Ishikawa (cell line): Measurements from ENCODE around the gene PRDM11.

ENCODE experiments used
- CEBPB ChIP-seq: IDR thresholded peaks from 2 replicates; pipeline ENCODE4 v1.6.1; 2012
- CREB1 ChIP-seq: IDR thresholded peaks from 2 replicates; pipeline ENCODE4 v1.6.1; 2012; ENCODE audit warnings: low read depth
- EGR1 ChIP-seq: IDR thresholded peaks from 2 replicates; pipeline ENCODE4 v1.6.1; 2012
- EP300 ChIP-seq: IDR thresholded peaks from 2 replicates; pipeline ENCODE4 v1.6.1; 2012; ENCODE audit warnings: borderline replicate concordance
- FOXM1 ChIP-seq: IDR thresholded peaks from 2 replicates; pipeline ENCODE4 v1.6.1; 2012; ENCODE audit warnings: low read depth, borderline replicate concordance
- MAX ChIP-seq: IDR thresholded peaks from 2 replicates; pipeline ENCODE4 v1.6.1; 2012
- NFIC ChIP-seq: IDR thresholded peaks from 2 replicates; pipeline ENCODE4 v1.6.1; 2012
- RAD21 ChIP-seq: IDR thresholded peaks from 2 replicates; pipeline ENCODE4 v1.6.1; 2012; ENCODE audit warnings: low read depth
- REST ChIP-seq: IDR thresholded peaks from 2 replicates; pipeline ENCODE4 v1.6.1; 2012; ENCODE audit warnings: low read depth, mild to moderate bottlenecking
- TAF1 ChIP-seq: IDR thresholded peaks from 2 replicates; pipeline ENCODE4 v1.6.1; 2012; ENCODE audit warnings: low read depth, mild to moderate bottlenecking
- TCF12 ChIP-seq: IDR thresholded peaks from 2 replicates; pipeline ENCODE4 v1.6.1; 2012; ENCODE audit warnings: low read depth
- TEAD4 ChIP-seq: IDR thresholded peaks from 2 replicates; pipeline ENCODE4 v1.6.1; 2012
- USF1 ChIP-seq: IDR thresholded peaks from 2 replicates; pipeline ENCODE4 v1.6.1; 2012
- YY1 ChIP-seq: IDR thresholded peaks from 2 replicates; pipeline ENCODE4 v1.6.1; 2012; ENCODE audit warnings: low read depth
- ZBTB7A ChIP-seq: IDR thresholded peaks from 2 replicates; pipeline ENCODE4 v1.6.1; 2012; ENCODE audit warnings: low read depth

PRDM11 gene

GRCh38 chr11:45225961-45226871 lies 79.8 kb downstream of the PRDM11 start:
- no peak for TF ChIP-seq RAD21
- no peak for TF ChIP-seq EGR1
- TF ChIP-seq TEAD4, result no peak
- no peak for TF ChIP-seq TCF12
- TF ChIP-seq CEBPB, result no peak
- TF ChIP-seq YY1, result no peak
- no peak for TF ChIP-seq REST
- no peak for TF ChIP-seq NFIC

- TF ChIP-seq NFIC (no peak), ZBTB7A (no peak), YY1 (no peak), FOXM1 (no peak), EP300 (no peak), USF1 (no peak), CREB1 (no peak), MAX (no peak), TCF12 (no peak), TAF1 (no peak), EGR1 (no peak)
Observed at GRCh38 chr11:45226901-45227300, 80.5 kb downstream of the PRDM11 start.

- no peak for TF ChIP-seq TAF1
- TF ChIP-seq CEBPB, result no peak
- no peak for TF ChIP-seq MAX
- no peak for TF ChIP-seq EP300
- no peak for TF ChIP-seq TEAD4
- no peak for TF ChIP-seq ZBTB7A
- TF ChIP-seq EGR1, result no peak
- TF ChIP-seq CREB1, result no peak
- no peak for TF ChIP-seq TCF12
- no peak for TF ChIP-seq YY1
- TF ChIP-seq FOXM1, result no peak
- TF ChIP-seq USF1, result no peak
- no peak for TF ChIP-seq REST
- TF ChIP-seq RAD21, result no peak
Observed at GRCh38 chr11:45227836-45228235, 81.4 kb downstream of the PRDM11 start.

GRCh38 chr11:45229401-45230020 lies 83.1 kb downstream of the PRDM11 start:
- TF ChIP-seq EP300 (no peak), EGR1 (no peak), ZBTB7A (no peak), REST (no peak), CEBPB (no peak), USF1 (no peak), YY1 (no peak), TCF12 (no peak), MAX (no peak), RAD21 (no peak), TAF1 (no peak), CREB1 (no peak), TEAD4 (no peak), NFIC (no peak), FOXM1 (no peak)
